ENCODE measurements around the gene CLDN9. TPM values are rescaled to one million over a fixed set of nuclear protein-coding genes. Genes with fewer than 3 reads are reported as not detected.

CLDN9 gene
- total and polyA plus RNA-seq, 2 experiments from 2014 or later: 0.09 TPM; not detected in 1

- peaks cover 45% of the 10 kb centered on the region for H3K27me3 ChIP-seq (replicated peaks; ENCODE audit: insufficient read depth)
- no peaks in the 10 kb centered on the region for H3K9me2 ChIP-seq (ENCODE audit: insufficient read depth)
- no peaks in the 10 kb centered on the region for H3K9me3 ChIP-seq (ENCODE audit: low read depth)
- no peak for DNase-seq
- no peak overlapping the region for H2AFZ ChIP-seq
- no peak overlapping the region for H3K4me2 ChIP-seq (ENCODE audit: unreplicated experiment)
- no peaks in the 10 kb centered on the region for H3F3A ChIP-seq (ENCODE audit: insufficient read depth)
- in situ Hi-C loops (cut with MboI): no loop called here
- no peaks in the 10 kb centered on the region for H3K79me2 ChIP-seq (ENCODE audit: insufficient read depth)
- no peak overlapping the region for H3K4me3 ChIP-seq
- H3K27ac ChIP-seq: no peak overlapping the region
- H3K9ac ChIP-seq: no peak overlapping the region
- H3K36me3 ChIP-seq (ENCODE audit: low read depth): no peaks in the 10 kb centered on the region
- TF ChIP-seq EZH2 (IDR thresholded peaks at IDR 0.05; ENCODE audit: insufficient read depth, poor library complexity, severe bottlenecking) (no peak), EZH2phosphoT487 (IDR thresholded peaks at IDR 0.05; ENCODE audit: insufficient read depth, low read depth) (no peak)
- no peaks in the 10 kb centered on the region for H4K20me1 ChIP-seq (ENCODE audit: insufficient read depth)
- H3K4me1 ChIP-seq (ENCODE audit: insufficient read depth): no peaks in the 10 kb centered on the region
- WGBS, 2 experiments (ENCODE audit: low coverage in 1 of 2, low lambda C conversion rate in 2 of 2, missing lambda C conversion rate in 2 of 2): 47 to 57% methylated on average over 15 to 33 of the region's 33 CpGs
Observed at GRCh38 chr16:2967721-2968161, 45.0 kb upstream of the CLDN9 start.

- WGBS, 2 experiments (ENCODE audit: low coverage in 1 of 2, low lambda C conversion rate in 2 of 2, missing lambda C conversion rate in 2 of 2): 15% methylated on average over 17 to 18 of the region's 18 CpGs
- peak overlapping the region; percentile 73 for H3K4me3 ChIP-seq
- H3K79me2 ChIP-seq (ENCODE audit: insufficient read depth): no peaks in the 10 kb centered on the region
- no peak overlapping the region for H3K9ac ChIP-seq
- TF ChIP-seq EZH2phosphoT487 (IDR thresholded peaks at IDR 0.05; ENCODE audit: insufficient read depth, low read depth) (no peak), EZH2 (IDR thresholded peaks at IDR 0.05; ENCODE audit: insufficient read depth, poor library complexity, severe bottlenecking) (no peak)
- in situ Hi-C loops (cut with MboI): no loop called here
- no peaks in the 10 kb centered on the region for H3K36me3 ChIP-seq (ENCODE audit: low read depth)
- H3F3A ChIP-seq (ENCODE audit: insufficient read depth): no peaks in the 10 kb centered on the region
- H3K9me2 ChIP-seq (ENCODE audit: insufficient read depth): no peaks in the 10 kb centered on the region
- H4K20me1 ChIP-seq (ENCODE audit: insufficient read depth): no peaks in the 10 kb centered on the region
- peak overlapping the region; percentile 65 for H3K4me2 ChIP-seq (ENCODE audit: unreplicated experiment)
- no peaks in the 10 kb centered on the region for H3K4me1 ChIP-seq (ENCODE audit: insufficient read depth)
- H3K9me3 ChIP-seq (ENCODE audit: low read depth): no peaks in the 10 kb centered on the region
- H3K27ac ChIP-seq: no peak overlapping the region
- peak; percentile 27 for DNase-seq
- peak overlapping the region; percentile 55 for H2AFZ ChIP-seq
- peaks cover 38% of the 10 kb centered on the region for H3K27me3 ChIP-seq (replicated peaks; ENCODE audit: insufficient read depth)
Observed at GRCh38 chr16:2968368-2968737, 44.4 kb upstream of the CLDN9 start.

GRCh38 chr16:2968738-2969544 lies 43.8 kb upstream of the CLDN9 start, which contains the start of gene PAQR4:
Gene PAQR4, plus strand, starts transcription at chr16:2969348. Its CDS starts 327 bp downstream, at chr16:2969675.
- Histone ChIP-seq H3K9me3 (ENCODE audit: low read depth) (no peaks in the 10 kb centered on the region), H3F3A (ENCODE audit: insufficient read depth) (no peaks in the 10 kb centered on the region), H3K9me2 (ENCODE audit: insufficient read depth) (no peaks in the 10 kb centered on the region), H3K27ac (no peak within 1 kb of the TSS), H3K36me3 (ENCODE audit: low read depth) (no peaks in the 10 kb centered on the region), H4K20me1 (ENCODE audit: insufficient read depth) (no peaks in the 10 kb centered on the region), H3K79me2 (ENCODE audit: insufficient read depth) (no peaks in the 10 kb centered on the region), H3K27me3 (replicated peaks; ENCODE audit: insufficient read depth) (peaks cover 33% of the 10 kb centered on the region), H2AFZ (peak within 1 kb of the TSS; percentile 55), H3K4me2 (ENCODE audit: unreplicated experiment) (peak within 1 kb of the TSS; percentile 65), H3K4me1 (ENCODE audit: insufficient read depth) (no peaks in the 10 kb centered on the region), H3K9ac (peak within 1 kb of the TSS; percentile 68), H3K4me3 (peak within 1 kb of the TSS; percentile 73)
- in situ Hi-C loops (cut with MboI): no loop called here
- peak; percentile 95 for DNase-seq
- no peak for TF ChIP-seq EZH2 (IDR thresholded peaks at IDR 0.05; ENCODE audit: insufficient read depth, poor library complexity, severe bottlenecking)
- TF ChIP-seq EZH2phosphoT487 (IDR thresholded peaks at IDR 0.05; ENCODE audit: insufficient read depth, low read depth): no peak
- WGBS, 2 experiments (ENCODE audit: low coverage in 1 of 2, low lambda C conversion rate in 2 of 2, missing lambda C conversion rate in 2 of 2): 1% methylated on average over 46 to 87 of the region's 98 CpGs

GRCh38 chr16:2969545-2970521 lies 42.9 kb upstream of the CLDN9 start:
- Histone ChIP-seq H3K4me3 (peak overlapping the region; percentile 73), H3K9ac (peak overlapping the region; percentile 68), H3F3A (ENCODE audit: insufficient read depth) (no peaks in the 10 kb centered on the region), H3K27me3 (replicated peaks; ENCODE audit: insufficient read depth) (peaks cover 24% of the 10 kb centered on the region), H2AFZ (peak overlapping the region; percentile 55), H3K4me1 (ENCODE audit: insufficient read depth) (no peaks in the 10 kb centered on the region), H3K27ac (no peak overlapping the region), H3K9me2 (ENCODE audit: insufficient read depth) (no peaks in the 10 kb centered on the region), H3K9me3 (ENCODE audit: low read depth) (no peaks in the 10 kb centered on the region), H3K4me2 (ENCODE audit: unreplicated experiment) (peak overlapping the region; percentile 65), H3K36me3 (ENCODE audit: low read depth) (no peaks in the 10 kb centered on the region), H4K20me1 (ENCODE audit: insufficient read depth) (no peaks in the 10 kb centered on the region), H3K79me2 (ENCODE audit: insufficient read depth) (no peaks in the 10 kb centered on the region)
- WGBS, 2 experiments (ENCODE audit: low coverage in 1 of 2, low lambda C conversion rate in 2 of 2, missing lambda C conversion rate in 2 of 2): 7 to 10% methylated on average over 71 to 74 of the region's 83 CpGs
- peak; percentile 80 for DNase-seq
- in situ Hi-C loops (cut with MboI): no loop called here
- no peak for TF ChIP-seq EZH2 (IDR thresholded peaks at IDR 0.05; ENCODE audit: insufficient read depth, poor library complexity, severe bottlenecking)

Data from GM23248 (cell line).